Renal cortical epithelial cell (primary cell): Measurements from ENCODE around the gene TRIM67. TPM values are rescaled to one million over a fixed set of nuclear protein-coding genes. Genes with fewer than 3 reads are reported as not detected.
"Not testable (repeated sequence)": the region's sequence is repeated elsewhere in the genome, so short reads cannot be mapped to it uniquely, and the experiment has no call there.

ENCODE experiments used
- DNase-seq: peaks from one replicate; pipeline ENCODE4 v3.0.0-alpha.2; 2011; ENCODE audit warnings: low read depth
- total RNA-seq: library from RNA; depleted of rRNA; stranded (reverse); fragments of >200 nt; gene quantifications from 2 replicates; pipeline ENCODE4 v1.2.3, GENCODE V29; 2014

Gene TRIM67
- total RNA-seq, 1 donor from 2014 or later: 0.10 TPM

- DNase-seq: not testable (repeated sequence)
Observed at GRCh38 chr1:231158141-231158540, 3.7 kb upstream of the TRIM67 start.

- no peak for DNase-seq
Observed at GRCh38 chr1:231159202-231159962, 2.5 kb upstream of the TRIM67 start.

GRCh38 chr1:231159963-231160761, 1.7 kb upstream of the TRIM67 start:
- no peak for DNase-seq

GRCh38 chr1:231160895-231161666, 777 bp upstream of the TRIM67 start:
- DNase-seq: no peak

GRCh38 chr1:231162297-231162969, 575 bp downstream of the TRIM67 start:
- DNase-seq: peak; percentile 17

- DNase-seq: no peak
Observed at GRCh38 chr1:231162970-231163829, 1.3 kb downstream of the TRIM67 start.

GRCh38 chr1:231163830-231164427, 2.1 kb downstream of the TRIM67 start:
- no peak for DNase-seq

GRCh38 chr1:231165371-231165770, 3.5 kb downstream of the TRIM67 start:
- DNase-seq: no peak

GRCh38 chr1:231166398-231166797, 4.5 kb downstream of the TRIM67 start:
- no peak for DNase-seq

- no peak for DNase-seq
Observed at GRCh38 chr1:231170875-231171274, 9.0 kb downstream of the TRIM67 start.

GRCh38 chr1:231171623-231172197, 9.9 kb downstream of the TRIM67 start:
- DNase-seq: no peak

GRCh38 chr1:231172411-231172810, 10.6 kb downstream of the TRIM67 start:
- DNase-seq: no peak

GRCh38 chr1:231176421-231176820, 14.6 kb downstream of the TRIM67 start:
- no peak for DNase-seq

- no peak for DNase-seq
Observed at GRCh38 chr1:231177226-231177625, 15.4 kb downstream of the TRIM67 start.

GRCh38 chr1:231177936-231178335, 16.1 kb downstream of the TRIM67 start:
- DNase-seq: no peak

- DNase-seq: no peak
Observed at GRCh38 chr1:231178970-231179369, 17.1 kb downstream of the TRIM67 start.

GRCh38 chr1:231180034-231180433, 18.2 kb downstream of the TRIM67 start:
- no peak for DNase-seq

GRCh38 chr1:231181271-231181670, 19.4 kb downstream of the TRIM67 start:
- DNase-seq: no peak

- no peak for DNase-seq
Observed at GRCh38 chr1:231182317-231182716, 20.5 kb downstream of the TRIM67 start.
